Renal pelvis (tissue), 4 donors: ENCODE results near the gene EIF4E1B. TPM values are rescaled to one million over a fixed set of nuclear protein-coding genes. Genes with fewer than 3 reads are reported as not detected.

Experiments
- DNase-seq: peaks from one replicate; pipeline ENCODE4 v3.0.0-alpha.2; 2013
- polyA plus RNA-seq, 3 donors: library from polyadenylated mRNA; unstranded; fragments of 120-200 nt; gene quantifications; one replicate each; pipeline ENCODE4 v1.2.1, GENCODE V29; 2013; ENCODE audit not compliant: insufficient read length in 3 of 3

EIF4E1B gene
- polyA plus RNA-seq, 3 donors: 0.04 to 0.10 TPM; not detected in 1

DNA sequence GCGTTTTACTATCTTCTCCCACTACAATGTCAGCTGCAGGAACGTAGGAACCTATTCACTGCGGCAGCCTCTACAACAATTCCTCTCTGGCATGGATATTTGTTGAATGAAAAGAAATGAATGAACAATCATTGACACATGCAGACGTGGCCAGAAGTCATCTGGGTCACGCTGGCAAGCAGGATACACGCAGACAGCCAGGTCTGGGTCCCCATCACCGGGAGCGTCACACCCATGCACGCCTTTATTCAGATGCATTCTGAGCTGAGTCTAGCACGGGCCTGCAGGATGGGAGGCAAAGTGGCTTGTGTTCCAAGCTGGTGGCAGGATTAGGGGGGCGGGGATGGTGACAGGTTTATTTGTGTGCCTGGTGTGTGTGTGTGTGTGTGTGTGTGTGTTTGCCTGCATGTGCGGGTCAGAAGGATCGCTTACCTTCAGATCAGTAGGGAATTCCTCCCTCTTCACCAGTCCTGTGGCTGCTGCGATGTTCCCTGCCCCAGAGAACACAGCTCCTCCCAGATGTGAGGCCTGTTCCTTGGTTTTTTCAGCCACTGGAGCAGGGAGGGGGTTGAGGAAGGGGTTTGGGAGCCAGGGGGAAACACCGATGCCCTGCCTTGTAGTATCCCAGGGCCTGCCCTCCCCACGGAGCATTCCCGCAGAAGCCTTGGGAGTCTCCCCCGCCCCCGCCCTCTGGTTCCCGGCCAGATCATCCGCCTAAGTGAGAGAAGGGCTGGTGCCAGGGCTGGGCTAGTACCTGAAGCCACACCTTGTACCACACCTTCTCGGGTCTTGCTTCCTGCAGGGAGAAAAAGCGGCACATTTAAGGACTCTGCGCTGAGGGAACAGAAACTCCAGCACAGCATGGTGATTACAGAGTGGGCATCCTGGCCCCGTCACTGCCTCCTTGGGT, 4.3 kb upstream of the EIF4E1B start:
- DNase-seq: no peak

- no peak for DNase-seq
Observed at GRCh38 chr5:176626876-176627236, 3.6 kb upstream of the EIF4E1B start.

- DNase-seq: no peak
Observed at GRCh38 chr5:176627582-176627981, 2.9 kb upstream of the EIF4E1B start.

DNA sequence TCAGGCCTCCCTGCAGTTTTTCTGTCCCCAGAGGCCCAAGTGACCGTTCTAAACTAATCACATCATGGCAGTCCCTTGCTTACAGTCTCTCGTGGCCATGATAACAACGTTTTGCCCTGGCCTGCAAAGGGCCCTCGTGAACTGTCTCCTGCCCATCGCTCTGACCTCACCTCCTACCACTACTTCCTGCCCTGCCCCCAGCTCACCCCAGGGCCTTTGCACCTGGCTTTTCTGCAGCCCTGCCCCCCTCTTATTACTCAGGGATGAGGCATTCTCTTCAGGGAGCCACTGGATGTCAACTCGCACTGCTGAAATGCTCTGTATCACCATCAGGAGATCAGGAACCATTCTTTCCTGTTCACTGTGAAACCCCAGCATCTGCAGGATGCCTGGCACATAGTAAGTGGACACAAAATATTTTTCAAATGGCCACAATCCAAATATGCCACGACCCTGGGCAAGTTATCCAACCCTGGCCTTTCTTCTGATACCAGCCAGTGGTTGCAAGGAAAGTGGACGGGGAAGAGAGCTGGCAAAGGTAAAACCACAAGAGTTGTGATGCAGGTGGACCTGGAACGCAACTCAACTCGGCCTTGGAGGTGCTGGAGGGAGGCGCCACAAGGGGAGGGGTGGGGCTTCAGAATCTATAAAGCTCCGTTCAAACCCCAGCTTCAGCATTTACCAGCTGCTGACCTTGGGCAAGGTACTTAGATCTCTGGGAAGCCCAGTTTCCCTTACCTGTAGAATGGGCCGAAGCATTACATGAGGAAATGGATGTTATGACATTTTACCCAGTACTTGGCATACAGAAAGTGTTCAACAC, 1.9 kb upstream of the EIF4E1B start:
- no peak for DNase-seq

GRCh38 chr5:176629317-176629852, 1.1 kb upstream of the EIF4E1B start:
- no peak for DNase-seq

DNA sequence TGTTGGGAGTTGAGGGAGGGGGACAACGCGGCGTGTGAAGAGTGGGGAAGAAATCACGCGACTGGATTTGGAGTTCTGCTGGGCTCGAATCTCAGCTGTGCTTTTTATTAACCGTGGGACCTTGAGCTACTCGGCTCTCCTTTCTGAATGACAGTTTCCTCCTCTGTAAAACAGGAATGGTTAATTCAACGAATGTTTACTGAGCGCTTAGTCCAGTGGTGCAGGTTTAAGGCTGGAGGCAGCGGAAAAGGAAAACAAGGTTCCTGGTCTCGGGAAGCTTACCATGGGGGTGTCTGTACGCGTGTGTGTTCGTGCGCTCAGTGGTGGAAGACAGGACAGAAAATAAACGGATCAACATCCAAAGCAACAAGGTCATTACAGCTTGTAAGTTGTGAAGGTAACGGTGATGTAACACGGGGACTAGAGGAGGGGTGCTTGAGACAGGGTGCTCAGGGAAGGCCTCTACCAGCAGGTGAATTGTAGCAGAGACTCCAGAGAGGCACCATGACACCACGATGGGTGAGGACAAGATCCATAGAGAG, 277 bp downstream of the EIF4E1B start:
- DNase-seq: no peak

- no peak for DNase-seq
Observed at GRCh38 chr5:176631383-176632200, 1.1 kb downstream of the EIF4E1B start.

DNA sequence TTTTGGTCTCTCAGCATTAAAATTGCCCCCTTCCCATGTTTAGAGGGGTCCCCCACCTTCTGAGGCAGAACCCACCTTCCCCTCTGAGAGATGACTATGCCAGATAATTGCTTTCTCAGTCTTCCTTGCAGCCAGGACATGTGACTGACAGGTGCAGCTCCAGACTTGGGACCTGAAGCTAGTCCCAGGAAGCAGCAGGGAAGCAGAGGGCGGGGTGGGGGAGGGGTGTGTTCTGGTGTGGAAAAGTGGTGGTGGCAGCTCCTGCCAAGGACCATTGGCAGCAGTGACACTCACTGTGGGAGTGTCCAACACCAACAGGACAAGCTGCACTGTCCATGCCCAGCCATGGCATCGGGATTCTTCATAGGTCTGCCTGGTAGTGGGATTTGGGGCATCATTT, 2.3 kb downstream of the EIF4E1B start:
- DNase-seq: no peak

- DNase-seq: no peak
Observed at GRCh38 chr5:176633598-176633997, 3.1 kb downstream of the EIF4E1B start.

DNA sequence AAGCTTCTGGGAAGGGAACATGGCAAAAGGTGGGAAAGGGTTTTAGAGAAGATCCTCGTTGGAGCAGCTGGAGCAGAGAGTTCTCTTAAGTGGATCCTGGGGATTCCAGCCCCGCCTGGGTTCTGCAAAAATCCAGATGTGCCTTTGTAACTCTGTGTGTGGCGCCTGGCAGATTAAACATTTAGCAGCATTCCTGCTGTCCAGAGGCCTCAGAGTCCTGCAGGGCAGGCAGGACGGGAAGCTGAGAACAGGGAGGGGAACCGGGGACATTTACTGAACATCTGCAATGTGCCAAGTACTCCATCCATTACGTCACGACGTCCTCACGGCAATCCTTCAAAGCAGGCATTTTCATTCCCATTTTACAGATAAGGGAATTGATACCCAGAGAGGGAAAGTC, 6.0 kb downstream of the EIF4E1B start:
- DNase-seq: no peak

GRCh38 chr5:176637556-176637955, 7.1 kb downstream of the EIF4E1B start:
- no peak for DNase-seq

DNA sequence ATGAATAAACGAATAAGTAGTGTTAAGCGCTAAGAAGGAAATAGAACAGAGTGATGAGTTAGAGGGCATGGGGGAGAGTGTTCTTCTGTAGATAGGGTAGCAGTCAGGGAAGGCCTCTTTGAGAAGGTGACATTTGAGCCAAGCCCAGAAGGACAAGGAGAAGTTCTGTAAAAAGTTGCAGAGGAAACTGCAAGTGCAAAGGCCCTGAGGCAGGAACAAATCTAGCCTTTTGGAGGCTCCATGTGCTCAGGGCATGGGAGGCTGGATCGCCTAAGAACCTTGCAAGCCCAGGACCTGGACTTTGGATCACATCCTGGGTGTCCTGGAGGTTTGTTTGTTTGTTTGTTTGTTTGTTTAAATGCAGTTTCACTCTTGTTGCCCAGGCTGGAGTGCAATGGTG, 8.0 kb downstream of the EIF4E1B start:
- no peak for DNase-seq

DNA sequence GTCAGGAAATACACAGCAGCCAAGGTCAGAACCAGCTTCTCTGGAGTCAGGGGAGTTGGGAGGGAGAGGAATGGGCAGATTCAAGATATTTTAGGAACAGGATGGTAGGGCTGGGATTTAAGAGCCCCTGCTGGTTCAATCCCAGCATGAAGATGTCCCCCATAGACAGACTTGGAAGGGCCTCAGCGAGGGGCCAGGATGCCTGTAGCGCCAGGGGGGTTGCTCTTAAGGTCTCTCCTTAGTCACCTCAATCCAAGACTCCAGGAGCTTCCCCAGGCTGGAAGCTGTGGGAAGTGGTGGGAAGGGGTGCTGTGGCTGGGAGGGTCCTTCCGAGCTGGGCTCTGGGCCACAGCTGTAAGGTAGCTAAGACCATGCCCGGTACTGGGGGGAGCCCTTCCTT, 8.7 kb downstream of the EIF4E1B start:
- DNase-seq: no peak

- no peak for DNase-seq
Observed at GRCh38 chr5:176639981-176640380, 9.5 kb downstream of the EIF4E1B start.

GRCh38 chr5:176640616-176641015, 10.1 kb downstream of the EIF4E1B start:
- DNase-seq: no peak

DNA sequence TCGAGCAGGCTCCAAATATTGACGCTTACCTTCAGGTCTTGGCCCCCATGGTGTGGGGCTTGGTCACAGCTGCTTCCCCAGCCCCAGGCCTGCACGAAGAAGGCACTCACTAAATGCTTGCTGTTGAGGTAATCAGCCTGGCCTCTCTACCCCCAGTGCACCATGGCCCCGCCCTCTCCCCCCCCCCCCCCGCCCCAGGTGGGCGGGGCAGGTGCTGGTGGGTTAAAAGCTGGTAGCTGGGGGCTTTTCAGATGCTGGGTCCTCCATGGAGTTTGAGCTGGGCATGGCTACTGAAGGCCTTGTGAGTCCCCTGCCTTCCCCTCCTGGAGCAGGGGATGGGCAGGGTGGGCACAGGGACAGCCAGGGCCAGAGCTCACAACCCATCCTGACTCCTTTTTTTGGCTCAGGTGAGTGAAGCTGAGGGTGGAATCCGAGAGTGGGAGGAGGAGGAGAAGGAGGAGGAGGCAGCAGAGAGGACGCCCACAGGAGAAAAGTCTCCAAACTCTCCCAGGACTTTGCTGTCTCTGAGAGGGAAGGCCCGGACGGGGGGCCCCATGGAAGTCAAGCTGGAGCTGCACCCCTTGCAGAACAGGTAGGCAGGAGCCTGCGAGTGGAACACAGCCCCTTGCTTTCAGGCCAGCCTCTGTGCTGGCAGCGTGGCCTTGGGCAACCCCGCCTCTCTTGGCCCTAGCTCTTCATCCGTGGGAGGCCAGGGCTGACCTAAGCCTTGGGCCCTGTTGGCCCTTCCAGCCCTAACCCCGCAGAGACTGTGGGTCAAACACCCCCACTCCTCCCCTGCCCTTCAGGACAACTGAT, 12.4 kb downstream of the EIF4E1B start:
- DNase-seq: no peak

DNA sequence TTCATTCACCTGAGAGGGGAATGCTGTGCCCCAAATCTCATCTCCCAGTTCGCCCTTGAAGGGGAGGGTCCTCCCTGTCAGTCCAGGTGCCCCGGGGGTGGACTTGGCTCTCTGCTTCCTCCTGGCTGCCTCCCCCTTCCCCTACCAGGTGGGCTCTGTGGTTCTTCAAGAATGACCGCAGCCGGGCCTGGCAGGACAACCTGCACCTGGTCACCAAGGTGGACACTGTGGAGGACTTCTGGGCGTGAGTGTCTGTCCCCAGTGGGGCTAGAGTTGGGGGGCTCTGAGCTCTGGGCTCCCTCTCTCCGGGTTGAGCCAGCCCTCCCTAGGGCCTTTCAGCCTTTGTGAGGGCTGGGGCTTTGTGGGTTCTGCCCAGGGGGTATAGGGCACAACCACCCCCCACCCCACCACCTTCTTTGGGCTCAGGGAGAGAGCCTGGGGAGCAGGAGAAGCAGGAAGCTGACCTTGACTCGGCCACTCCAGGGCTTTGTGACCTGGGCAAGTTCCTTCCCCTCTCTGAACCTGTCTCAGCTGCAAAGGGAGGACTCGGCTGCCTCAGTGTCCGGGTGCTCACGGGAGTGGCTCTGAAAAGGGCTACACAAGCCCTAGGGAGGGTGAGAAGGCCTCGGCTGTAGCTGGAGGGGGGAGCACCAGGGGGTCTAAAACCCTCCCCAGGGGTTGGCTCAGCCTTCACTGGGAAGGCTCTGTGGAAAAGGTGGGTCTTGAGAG, 13.2 kb downstream of the EIF4E1B start:
- no peak for DNase-seq

DNA sequence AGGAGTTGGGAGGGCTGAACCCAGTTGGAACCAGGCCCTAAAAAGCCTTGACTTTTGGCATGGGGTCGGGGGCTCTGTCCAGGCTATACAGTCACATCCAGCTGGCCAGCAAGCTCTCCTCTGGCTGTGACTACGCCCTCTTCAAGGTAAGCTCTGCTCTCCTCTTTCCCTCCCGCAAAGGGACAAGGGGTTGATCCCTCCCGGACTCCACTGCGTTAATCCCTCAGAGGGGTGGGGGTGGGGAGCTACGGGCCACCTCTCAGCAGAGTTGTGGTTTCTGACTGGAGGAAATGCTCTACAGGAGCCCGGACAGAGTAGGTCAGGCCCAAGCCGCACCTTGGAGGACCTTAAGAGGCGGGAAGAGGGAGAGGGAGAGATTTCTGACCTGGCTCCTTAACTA, 13.8 kb downstream of the EIF4E1B start:
- no peak for DNase-seq

DNA sequence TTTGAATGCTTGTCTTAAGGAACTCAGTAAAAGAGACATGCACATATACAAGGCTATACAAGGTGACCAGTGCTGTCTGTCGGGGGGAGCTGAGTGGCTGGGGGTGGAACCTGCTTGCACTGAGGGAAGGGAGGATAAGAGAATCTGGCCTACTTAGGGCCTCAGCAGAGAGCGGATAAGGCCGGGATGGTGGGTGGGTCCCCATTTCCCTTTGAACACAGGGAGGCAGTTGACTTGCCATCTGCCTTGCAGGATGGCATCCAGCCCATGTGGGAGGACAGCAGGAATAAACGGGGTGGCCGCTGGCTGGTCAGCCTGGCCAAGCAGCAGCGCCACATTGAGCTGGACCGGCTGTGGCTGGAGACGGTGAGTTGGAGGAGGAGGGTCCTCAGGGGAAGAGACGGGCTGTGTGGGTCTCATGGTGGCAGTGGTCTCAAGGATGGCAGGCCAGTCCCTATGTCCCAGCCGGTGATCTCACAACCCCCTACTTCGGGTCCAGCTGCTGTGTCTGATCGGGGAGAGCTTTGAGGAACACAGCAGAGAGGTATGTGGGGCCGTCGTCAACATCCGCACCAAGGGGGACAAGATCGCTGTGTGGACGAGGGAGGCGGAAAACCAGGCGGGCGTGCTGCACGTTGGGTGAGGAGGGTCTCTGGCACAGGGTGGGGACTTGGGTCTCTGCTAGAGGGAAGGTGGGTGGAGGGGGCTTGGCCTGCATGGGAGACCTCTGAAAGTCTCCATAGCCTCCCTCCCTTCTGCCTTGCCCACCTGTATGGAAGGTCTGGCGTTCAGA, 14.6 kb downstream of the EIF4E1B start:
- DNase-seq: no peak
